ENCODE data around the gene ACTG2.
A peak's percentile ranks its signal among the peaks of the same experiment; 100 is the strongest.
"Not testable (repeated sequence)": the region's sequence is repeated elsewhere in the genome, so short reads cannot be mapped to it uniquely, and the experiment has no call there.

Gene ACTG2

DNA sequence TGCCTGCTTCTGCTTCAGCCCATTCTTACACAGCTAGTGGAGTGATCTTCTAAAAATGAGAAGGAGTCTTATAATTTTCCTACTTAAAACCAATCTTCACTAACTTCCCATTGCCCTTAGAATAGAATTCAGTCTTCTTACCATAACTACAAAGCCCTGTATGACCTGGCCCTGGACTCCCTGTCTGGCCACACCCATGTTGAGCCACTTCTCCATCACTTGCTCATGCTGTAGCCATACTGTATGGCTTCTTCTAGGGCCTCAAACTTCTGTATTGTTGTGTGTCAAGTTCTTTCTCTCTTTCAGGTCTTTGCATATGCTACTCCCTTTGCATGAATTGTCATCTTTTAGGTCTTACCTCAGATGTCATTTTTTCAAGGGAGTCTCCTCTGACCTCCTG lies 45.1 kb downstream of the ACTG2 start:
- H3K4me3 ChIP-seq (ENCODE audit: low read depth, low read length): no peak overlapping the region
- TF ChIP-seq, protein P1, sequence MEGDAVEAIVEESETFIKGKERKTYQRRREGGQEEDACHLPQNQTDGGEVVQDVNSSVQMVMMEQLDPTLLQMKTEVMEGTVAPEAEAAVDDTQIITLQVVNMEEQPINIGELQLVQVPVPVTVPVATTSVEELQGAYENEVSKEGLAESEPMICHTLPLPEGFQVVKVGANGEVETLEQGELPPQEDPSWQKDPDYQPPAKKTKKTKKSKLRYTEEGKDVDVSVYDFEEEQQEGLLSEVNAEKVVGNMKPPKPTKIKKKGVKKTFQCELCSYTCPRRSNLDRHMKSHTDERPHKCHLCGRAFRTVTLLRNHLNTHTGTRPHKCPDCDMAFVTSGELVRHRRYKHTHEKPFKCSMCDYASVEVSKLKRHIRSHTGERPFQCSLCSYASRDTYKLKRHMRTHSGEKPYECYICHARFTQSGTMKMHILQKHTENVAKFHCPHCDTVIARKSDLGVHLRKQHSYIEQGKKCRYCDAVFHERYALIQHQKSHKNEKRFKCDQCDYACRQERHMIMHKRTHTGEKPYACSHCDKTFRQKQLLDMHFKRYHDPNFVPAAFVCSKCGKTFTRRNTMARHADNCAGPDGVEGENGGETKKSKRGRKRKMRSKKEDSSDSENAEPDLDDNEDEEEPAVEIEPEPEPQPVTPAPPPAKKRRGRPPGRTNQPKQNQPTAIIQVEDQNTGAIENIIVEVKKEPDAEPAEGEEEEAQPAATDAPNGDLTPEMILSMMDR (IDR thresholded peaks at IDR 0.05; ENCODE audit: insufficient read depth, low read length, missing control alignments): no peak
- ChIA-PET CTCF (no interaction called here), POLR2A (interaction anchor here (1.4 kb wide), 1 partner anchor 41 kb away, joined by 5 read pairs; no protein-coding TSS in a partner anchor)
- no peak for DNase-seq (ENCODE audit: low read depth, low spot score)

DNA sequence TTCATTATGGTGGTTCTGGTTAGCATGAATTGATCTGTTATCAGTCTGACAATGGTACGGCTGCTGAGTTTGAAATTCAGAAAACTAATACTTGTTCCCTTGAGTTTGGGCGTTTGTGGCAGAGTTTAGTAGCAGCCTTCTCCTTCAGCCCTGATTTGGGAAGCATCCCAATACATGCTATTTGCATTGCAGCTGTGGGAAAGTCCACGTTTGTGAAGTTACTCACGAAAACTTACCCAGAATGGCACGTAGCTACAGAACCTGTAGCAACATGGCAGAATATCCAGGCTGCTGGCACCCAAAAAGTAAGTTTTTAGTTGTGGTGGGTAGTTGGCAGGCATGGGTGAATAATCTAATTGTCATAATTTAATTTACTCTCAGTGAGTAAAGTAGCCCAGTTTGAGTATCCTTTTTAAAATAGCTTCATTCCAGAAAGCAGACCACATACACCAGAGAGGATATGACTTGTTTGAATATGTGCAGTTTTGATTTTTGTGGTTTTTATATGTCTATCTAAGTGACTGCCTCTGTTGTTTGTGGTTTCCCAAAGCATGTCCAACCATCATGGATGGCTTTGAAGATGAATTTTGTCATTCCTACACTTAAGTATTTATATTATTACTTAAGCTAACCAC lies 46.0 kb downstream of the ACTG2 start:
- H3K4me3 ChIP-seq (ENCODE audit: low read depth, low read length): no peak overlapping the region
- CTCF ChIA-PET: interaction anchor here (0.7 to 1.1 kb wide), 2 partner anchors 24 to 213 kb away, joined by 3 to 4 read pairs; no protein-coding TSS in a partner anchor
- POLR2A ChIA-PET: interaction anchor here (0.6 to 1.4 kb wide), 5 partner anchors 12 to 100 kb away, joined by 3 to 5 read pairs (median 4); partner anchors contain the start of gene DGUOK
- DNase-seq (ENCODE audit: low read depth, low spot score): peak; percentile 54
- TF ChIP-seq, protein P1 (IDR thresholded peaks at IDR 0.05; ENCODE audit: insufficient read depth, low read length, missing control alignments): no peak

DNA sequence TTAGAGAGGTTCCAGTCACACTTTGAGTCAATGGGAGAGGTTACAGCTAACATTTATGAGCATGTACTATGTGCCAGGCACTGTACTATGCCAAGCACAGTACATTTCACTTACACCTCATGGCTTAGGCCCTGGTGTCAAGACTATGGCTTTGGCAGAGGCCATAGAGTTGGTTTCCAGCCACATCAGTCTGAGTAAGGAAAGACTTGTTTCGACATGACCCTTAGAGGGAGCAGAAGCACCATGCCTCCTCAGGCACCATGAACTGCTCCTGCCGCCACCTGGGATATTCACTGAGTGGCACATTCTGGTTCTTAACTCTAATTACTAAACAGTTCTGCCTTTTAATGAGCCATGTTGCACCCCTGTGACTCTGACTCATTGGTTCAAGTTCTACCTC lies 46.6 kb downstream of the ACTG2 start:
- CTCF ChIA-PET: interaction anchor here (0.7 to 1.1 kb wide), 2 partner anchors 24 to 212 kb away, joined by 3 to 4 read pairs; no protein-coding TSS in a partner anchor
- no peak overlapping the region for H3K4me3 ChIP-seq (ENCODE audit: low read depth, low read length)
- POLR2A ChIA-PET: interaction anchor here (0.6 to 1.0 kb wide), 4 partner anchors 12 to 101 kb away, joined by 3 to 4 read pairs (median 4); partner anchors contain the start of gene DGUOK
- DNase-seq (ENCODE audit: low read depth, low spot score): no peak
- TF ChIP-seq, protein P1 (IDR thresholded peaks at IDR 0.05; ENCODE audit: insufficient read depth, low read length, missing control alignments): no peak

DNA sequence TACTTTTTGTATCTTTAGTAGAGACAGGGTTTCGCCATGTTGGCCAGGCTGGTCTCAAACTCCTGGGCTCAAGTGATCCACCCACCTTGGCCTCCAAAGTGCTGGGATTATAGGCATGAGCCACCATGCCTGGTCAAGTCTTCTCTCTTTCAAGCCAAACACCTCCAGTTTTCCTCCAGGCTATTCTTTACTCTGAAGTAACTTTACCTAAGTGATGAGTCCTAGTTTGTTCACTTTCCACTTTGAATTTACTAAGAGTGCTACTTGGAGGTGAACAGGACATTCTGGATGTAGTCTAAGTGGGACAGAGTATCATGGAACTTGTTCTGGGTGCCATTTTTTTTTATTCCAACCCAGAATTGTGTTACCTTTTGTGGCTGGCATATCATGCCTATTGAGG lies 47.3 kb downstream of the ACTG2 start:
- H3K4me3 ChIP-seq (ENCODE audit: low read depth, low read length); DNase-seq (ENCODE audit: low read depth, low spot score); CTCF ChIA-PET; POLR2A ChIA-PET: not testable (repeated sequence)

DNA sequence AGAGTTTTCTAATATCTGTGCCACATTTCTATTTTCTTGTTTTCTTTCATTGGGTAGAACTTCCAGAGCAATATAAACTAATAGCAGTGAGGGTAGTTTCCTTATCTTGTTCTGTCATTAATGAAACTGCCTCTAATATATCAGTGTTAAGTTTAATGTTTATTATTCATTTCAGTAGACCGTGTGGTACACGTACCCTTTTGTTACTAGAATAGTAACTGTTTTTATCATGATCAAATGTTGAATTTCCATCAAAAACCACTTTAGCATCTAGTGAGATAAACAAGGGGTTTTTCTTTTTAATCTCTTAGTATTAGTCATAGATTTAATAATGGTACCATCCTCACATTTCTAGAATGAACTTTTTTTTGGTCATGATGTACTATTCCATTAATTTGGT lies 49.9 kb downstream of the ACTG2 start:
- POLR2A ChIA-PET: no interaction called here
- TF ChIP-seq, protein P1 (IDR thresholded peaks at IDR 0.05; ENCODE audit: insufficient read depth, low read length, missing control alignments): no peak
- no peak overlapping the region for H3K4me3 ChIP-seq (ENCODE audit: low read depth, low read length)
- DNase-seq (ENCODE audit: low read depth, low spot score): no peak
- CTCF ChIA-PET: no interaction called here

DNA sequence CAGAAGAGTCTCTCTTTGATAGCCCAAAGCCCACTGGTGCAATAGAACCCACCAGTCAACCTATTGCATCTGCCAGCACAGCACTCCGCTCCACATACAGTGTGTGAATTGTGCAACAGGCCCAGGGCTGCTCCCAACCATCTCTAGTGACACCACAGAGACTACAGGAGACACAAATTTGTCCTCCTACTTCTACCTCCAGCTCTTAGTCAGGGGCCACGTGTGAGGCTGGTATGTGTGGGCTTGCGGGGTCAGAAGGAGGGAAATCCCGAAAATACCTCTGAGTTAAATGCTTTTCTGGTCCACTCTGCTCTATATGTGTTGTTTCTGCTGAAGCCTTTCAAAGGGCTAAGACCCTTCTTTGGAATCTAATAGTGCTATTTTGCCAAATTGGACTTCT lies 51.9 kb downstream of the ACTG2 start:
- ChIA-PET CTCF (interaction anchor here (1.5 kb wide), 1 partner anchor 182 kb away, joined by 3 read pairs; no protein-coding TSS in a partner anchor), POLR2A (no interaction called here)
- no peak for DNase-seq (ENCODE audit: low read depth, low spot score)
- TF ChIP-seq, protein P1 (IDR thresholded peaks at IDR 0.05; ENCODE audit: insufficient read depth, low read length, missing control alignments): no peak
- no peak overlapping the region for H3K4me3 ChIP-seq (ENCODE audit: low read depth, low read length)

DNA sequence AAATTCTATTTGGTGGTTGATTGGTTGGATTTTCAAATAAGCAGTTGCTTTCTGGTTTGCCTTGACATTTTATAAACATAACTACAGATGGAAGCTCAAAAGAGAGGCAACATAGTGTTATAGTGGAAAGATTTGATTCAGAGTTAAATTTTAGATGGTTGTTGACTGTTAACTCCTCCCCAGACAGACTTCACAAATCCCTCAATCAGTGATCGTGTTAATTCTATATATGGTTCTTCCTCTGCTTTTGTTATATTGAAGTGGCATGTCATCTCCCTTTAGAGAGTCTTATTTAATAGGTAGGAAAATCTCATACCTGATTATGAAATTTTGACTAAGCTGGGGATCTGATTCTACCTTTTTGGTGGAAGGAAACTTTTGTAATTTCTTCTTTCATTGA lies 53.4 kb downstream of the ACTG2 start:
- DNase-seq (ENCODE audit: low read depth, low spot score): no peak
- POLR2A ChIA-PET: no interaction called here
- CTCF ChIA-PET: interaction anchor here (0.9 to 1.5 kb wide), 3 partner anchors 9 to 180 kb away, joined by 3 read pairs; no protein-coding TSS in a partner anchor
- H3K4me3 ChIP-seq (ENCODE audit: low read depth, low read length): no peak overlapping the region
- TF ChIP-seq, protein P1 (IDR thresholded peaks at IDR 0.05; ENCODE audit: insufficient read depth, low read length, missing control alignments): no peak

Data from AG04449 (cell line).